Measurements from ENCODE around the gene PTPRK. TPM values are rescaled to one million over a fixed set of nuclear protein-coding genes. Genes with fewer than 3 reads are reported as not detected.
A peak's percentile ranks its signal among the peaks of the same experiment; 100 is the strongest.

PTPRK gene
- total and polyA plus RNA-seq, 2 of the 13 experiments (the other 11 are each of a cell fraction or from before 2014, with no cell fraction given): 43.6 to 98.3 TPM

GRCh38 chr6:128519132-128519930 lies 1.1 kb downstream of the PTPRK start (continued):
- TF ChIP-seq ZBTB3 (CRISPR knock-in tag; IDR thresholded peaks at IDR 0.05; ENCODE audit: borderline replicate concordance, low read depth) (no peak), ETV6 (CRISPR knock-in tag; conservative IDR thresholded peaks at IDR 0.05) (peak; percentile 54; the same call in 1 of the 2 replicates), ZNF326 (CRISPR knock-in tag; IDR thresholded peaks at IDR 0.05; ENCODE audit: borderline replicate concordance) (no peak), JDP2 (CRISPR knock-in tag; IDR thresholded peaks at IDR 0.05; ENCODE audit: borderline replicate concordance) (no peak), ZNF670 (CRISPR knock-in tag; IDR thresholded peaks at IDR 0.05; ENCODE audit: borderline replicate concordance) (peak; percentile 22; the same call in 1 of the 2 replicates), ZFP36 (IDR thresholded peaks at IDR 0.05; ENCODE audit: borderline replicate concordance, low read depth, low read length, partially characterized antibody) (no peak), SNRNP70 (IDR thresholded peaks at IDR 0.05; ENCODE audit: low read depth, low read length) (no peak), FOXA3 (CRISPR knock-in tag; IDR thresholded peaks at IDR 0.05) (peak; percentile 33; the same call in 1 of the 2 replicates), POLR2G (IDR thresholded peaks at IDR 0.05; ENCODE audit: low read depth, low read length) (no peak), RCOR2 (CRISPR knock-in tag; IDR thresholded peaks at IDR 0.05) (no peak), ZNF274 (CRISPR knock-in tag; IDR thresholded peaks at IDR 0.05) (no peak; the same call in 1 of the 2 replicates), TOPORS (CRISPR knock-in tag; IDR thresholded peaks at IDR 0.05) (0 out of 2 replicates have a peak, but pooled peaks have one; percentile 65), ZNF33A (CRISPR knock-in tag; IDR thresholded peaks at IDR 0.05; ENCODE audit: borderline replicate concordance) (no peak), SNAI1 (CRISPR knock-in tag; IDR thresholded peaks at IDR 0.05; ENCODE audit: borderline replicate concordance) (0 out of 2 replicates have a peak, but pooled peaks have one; percentile 50), ARNT2 (CRISPR knock-in tag; IDR thresholded peaks at IDR 0.05; ENCODE audit: low read depth) (no peak), ZFX (CRISPR knock-in tag; IDR thresholded peaks at IDR 0.05; ENCODE audit: low read depth) (no peak; the same call in 1 of the 2 replicates), DMAP1 (CRISPR knock-in tag; IDR thresholded peaks at IDR 0.05) (no peak; the same call in 1 of the 2 replicates), MYC (CRISPR knock-in tag; IDR thresholded peaks at IDR 0.05; ENCODE audit: borderline replicate concordance) (peak; percentile 61; the same call in 1 of the 2 replicates), ZNF792 (CRISPR knock-in tag; IDR thresholded peaks at IDR 0.05) (peak; percentile 34; the same call in 1 of the 2 replicates), ZNF672 (CRISPR knock-in tag; IDR thresholded peaks at IDR 0.05) (no peak), JUNB (CRISPR knock-in tag; IDR thresholded peaks at IDR 0.05; ENCODE audit: borderline replicate concordance) (no peak), ZNF251 (CRISPR knock-in tag; IDR thresholded peaks at IDR 0.05) (no peak)
- TF ChIP-seq, protein P1, sequence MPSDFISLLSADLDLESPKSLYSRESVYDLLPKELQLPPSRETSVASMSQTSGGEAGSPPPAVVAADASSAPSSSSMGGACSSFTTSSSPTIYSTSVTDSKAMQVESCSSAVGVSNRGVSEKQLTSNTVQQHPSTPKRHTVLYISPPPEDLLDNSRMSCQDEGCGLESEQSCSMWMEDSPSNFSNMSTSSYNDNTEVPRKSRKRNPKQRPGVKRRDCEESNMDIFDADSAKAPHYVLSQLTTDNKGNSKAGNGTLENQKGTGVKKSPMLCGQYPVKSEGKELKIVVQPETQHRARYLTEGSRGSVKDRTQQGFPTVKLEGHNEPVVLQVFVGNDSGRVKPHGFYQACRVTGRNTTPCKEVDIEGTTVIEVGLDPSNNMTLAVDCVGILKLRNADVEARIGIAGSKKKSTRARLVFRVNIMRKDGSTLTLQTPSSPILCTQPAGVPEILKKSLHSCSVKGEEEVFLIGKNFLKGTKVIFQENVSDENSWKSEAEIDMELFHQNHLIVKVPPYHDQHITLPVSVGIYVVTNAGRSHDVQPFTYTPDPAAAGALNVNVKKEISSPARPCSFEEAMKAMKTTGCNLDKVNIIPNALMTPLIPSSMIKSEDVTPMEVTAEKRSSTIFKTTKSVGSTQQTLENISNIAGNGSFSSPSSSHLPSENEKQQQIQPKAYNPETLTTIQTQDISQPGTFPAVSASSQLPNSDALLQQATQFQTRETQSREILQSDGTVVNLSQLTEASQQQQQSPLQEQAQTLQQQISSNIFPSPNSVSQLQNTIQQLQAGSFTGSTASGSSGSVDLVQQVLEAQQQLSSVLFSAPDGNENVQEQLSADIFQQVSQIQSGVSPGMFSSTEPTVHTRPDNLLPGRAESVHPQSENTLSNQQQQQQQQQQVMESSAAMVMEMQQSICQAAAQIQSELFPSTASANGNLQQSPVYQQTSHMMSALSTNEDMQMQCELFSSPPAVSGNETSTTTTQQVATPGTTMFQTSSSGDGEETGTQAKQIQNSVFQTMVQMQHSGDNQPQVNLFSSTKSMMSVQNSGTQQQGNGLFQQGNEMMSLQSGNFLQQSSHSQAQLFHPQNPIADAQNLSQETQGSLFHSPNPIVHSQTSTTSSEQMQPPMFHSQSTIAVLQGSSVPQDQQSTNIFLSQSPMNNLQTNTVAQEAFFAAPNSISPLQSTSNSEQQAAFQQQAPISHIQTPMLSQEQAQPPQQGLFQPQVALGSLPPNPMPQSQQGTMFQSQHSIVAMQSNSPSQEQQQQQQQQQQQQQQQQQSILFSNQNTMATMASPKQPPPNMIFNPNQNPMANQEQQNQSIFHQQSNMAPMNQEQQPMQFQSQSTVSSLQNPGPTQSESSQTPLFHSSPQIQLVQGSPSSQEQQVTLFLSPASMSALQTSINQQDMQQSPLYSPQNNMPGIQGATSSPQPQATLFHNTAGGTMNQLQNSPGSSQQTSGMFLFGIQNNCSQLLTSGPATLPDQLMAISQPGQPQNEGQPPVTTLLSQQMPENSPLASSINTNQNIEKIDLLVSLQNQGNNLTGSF (CRISPR knock-in tag; IDR thresholded peaks at IDR 0.05): no peak; the same call in none of the 2 replicates
- TF ChIP-seq, protein P2, sequence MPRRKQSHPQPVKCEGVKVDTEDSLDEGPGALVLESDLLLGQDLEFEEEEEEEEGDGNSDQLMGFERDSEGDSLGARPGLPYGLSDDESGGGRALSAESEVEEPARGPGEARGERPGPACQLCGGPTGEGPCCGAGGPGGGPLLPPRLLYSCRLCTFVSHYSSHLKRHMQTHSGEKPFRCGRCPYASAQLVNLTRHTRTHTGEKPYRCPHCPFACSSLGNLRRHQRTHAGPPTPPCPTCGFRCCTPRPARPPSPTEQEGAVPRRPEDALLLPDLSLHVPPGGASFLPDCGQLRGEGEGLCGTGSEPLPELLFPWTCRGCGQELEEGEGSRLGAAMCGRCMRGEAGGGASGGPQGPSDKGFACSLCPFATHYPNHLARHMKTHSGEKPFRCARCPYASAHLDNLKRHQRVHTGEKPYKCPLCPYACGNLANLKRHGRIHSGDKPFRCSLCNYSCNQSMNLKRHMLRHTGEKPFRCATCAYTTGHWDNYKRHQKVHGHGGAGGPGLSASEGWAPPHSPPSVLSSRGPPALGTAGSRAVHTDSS (CRISPR knock-in tag; conservative IDR thresholded peaks at IDR 0.05): no peak

Data from HepG2 (cell line).